CD4-positive, alpha-beta T cell treated with Interleukin-4 for 1 hour (primary cell): ENCODE measurements around the gene ZBTB45.
A peak's percentile ranks its signal among the peaks of the same experiment; 100 is the strongest.
"Not testable (repeated sequence)": the region's sequence is repeated elsewhere in the genome, so short reads cannot be mapped to it uniquely, and the experiment has no call there.

Source experiments
- DNase-seq, 2 donors: peaks; one replicate each; pipeline ENCODE4 v3.0.0-alpha.2; 2020 to 2022

The ZBTB45 gene

GRCh38 chr19:58474997-58475713 lies 44.5 kb downstream of the ZBTB45 start:
- no peak for DNase-seq

- no peak for DNase-seq
Observed at GRCh38 chr19:58474291-58474996, 45.2 kb downstream of the ZBTB45 start.

GRCh38 chr19:58473775-58474174 lies 45.8 kb downstream of the ZBTB45 start:
- no peak for DNase-seq

- no peak for DNase-seq
Observed at GRCh38 chr19:58471736-58472135, 47.9 kb downstream of the ZBTB45 start.

- not testable (repeated sequence) for DNase-seq
Observed at GRCh38 chr19:58470837-58471543, 48.6 kb downstream of the ZBTB45 start.

GRCh38 chr19:58469241-58470013 lies 50.2 kb downstream of the ZBTB45 start:
- DNase-seq, result no peak

- DNase-seq, result no peak
Observed at GRCh38 chr19:58468216-58468839, 51.3 kb downstream of the ZBTB45 start.

GRCh38 chr19:58466760-58467589 lies 52.6 kb downstream of the ZBTB45 start, which contains the start of gene ZNF324:
ZNF324 (plus strand) TSS chr19:58467080; CDS start chr19:58469186, 2,106 bp downstream.
- peak; percentile 96 for DNase-seq

- DNase-seq, result no peak
Observed at GRCh38 chr19:58466089-58466759, 53.4 kb downstream of the ZBTB45 start.
